GM18508 (cell line): ENCODE measurements around the gene NRG2.

Source experiments
- ATAC-seq: cut with Tn5 transposase; IDR thresholded peaks from one replicate; pipeline ENCODE4 v1.9.1; 2021; ENCODE audit warnings: moderate number of reproducible peaks; ENCODE audit not compliant: insufficient read depth, unreplicated experiment

The NRG2 gene

GRCh38 chr5:139806726-139807646 lies 236.1 kb downstream of the NRG2 start:
- no peak for ATAC-seq

GRCh38 chr5:139806111-139806510 lies 237.0 kb downstream of the NRG2 start:
- no peak for ATAC-seq

GRCh38 chr5:139805545-139805944 lies 237.6 kb downstream of the NRG2 start:
- ATAC-seq = no peak

- ATAC-seq = no peak
Observed at GRCh38 chr5:139804800-139805397, 238.2 kb downstream of the NRG2 start.

- no peak for ATAC-seq
Observed at GRCh38 chr5:139803978-139804377, 239.1 kb downstream of the NRG2 start.

- no peak for ATAC-seq
Observed at GRCh38 chr5:139799359-139799758, 243.7 kb downstream of the NRG2 start.

- ATAC-seq = no peak
Observed at GRCh38 chr5:139798883-139799282, 244.2 kb downstream of the NRG2 start.

GRCh38 chr5:139797856-139798510 lies 245.1 kb downstream of the NRG2 start:
- ATAC-seq = no peak

GRCh38 chr5:139797335-139797734 lies 245.8 kb downstream of the NRG2 start:
- ATAC-seq = no peak
